ENCODE results near the gene PROC. TPM values are rescaled to one million over a fixed set of nuclear protein-coding genes. Genes with fewer than 3 reads are reported as not detected.

Gene PROC
- total RNA-seq (2022) (4.1 and 6.4 TPM in 2 replicates), Bru-seq, nascent RNA (percentile 37 among the genes with signal in this experiment), BruChase-seq, experiment 1, labeled RNA remaining after a 2-hour chase (percentile 36 among the genes with signal in this experiment), BruChase-seq, experiment 2, labeled RNA remaining after a 6-hour chase (percentile 27 among the genes with signal in this experiment)
- long read RNA-seq = 0 reads

DNA sequence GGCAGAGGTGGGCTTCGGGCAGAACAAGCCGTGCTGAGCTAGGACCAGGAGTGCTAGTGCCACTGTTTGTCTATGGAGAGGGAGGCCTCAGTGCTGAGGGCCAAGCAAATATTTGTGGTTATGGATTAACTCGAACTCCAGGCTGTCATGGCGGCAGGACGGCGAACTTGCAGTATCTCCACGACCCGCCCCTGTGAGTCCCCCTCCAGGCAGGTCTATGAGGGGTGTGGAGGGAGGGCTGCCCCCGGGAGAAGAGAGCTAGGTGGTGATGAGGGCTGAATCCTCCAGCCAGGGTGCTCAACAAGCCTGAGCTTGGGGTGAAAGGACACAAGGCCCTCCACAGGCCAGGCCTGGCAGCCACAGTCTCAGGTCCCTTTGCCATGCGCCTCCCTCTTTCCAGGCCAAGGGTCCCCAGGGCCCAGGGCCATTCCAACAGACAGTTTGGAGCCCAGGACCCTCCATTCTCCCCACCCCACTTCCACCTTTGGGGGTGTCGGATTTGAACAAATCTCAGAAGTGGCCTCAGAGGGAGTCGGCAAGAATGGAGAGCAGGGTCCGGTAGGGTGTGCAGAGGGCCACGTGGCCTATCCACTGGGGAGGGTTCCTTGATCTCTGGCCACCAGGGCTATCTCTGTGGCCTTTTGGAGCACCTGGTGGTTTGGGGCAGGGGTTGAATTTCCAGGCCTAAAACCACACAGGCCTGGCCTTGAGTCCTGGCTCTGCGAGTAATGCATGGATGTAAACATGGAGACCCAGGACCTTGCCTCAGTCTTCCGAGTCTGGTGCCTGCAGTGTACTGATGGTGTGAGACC, at the start of gene PROC:
Gene PROC (plus strand): TSS at position 128 of the 812 bp plus-strand sequence. CDS start 1,516 bp downstream, outside the sequence.
- DNase-seq = no peak

DNA sequence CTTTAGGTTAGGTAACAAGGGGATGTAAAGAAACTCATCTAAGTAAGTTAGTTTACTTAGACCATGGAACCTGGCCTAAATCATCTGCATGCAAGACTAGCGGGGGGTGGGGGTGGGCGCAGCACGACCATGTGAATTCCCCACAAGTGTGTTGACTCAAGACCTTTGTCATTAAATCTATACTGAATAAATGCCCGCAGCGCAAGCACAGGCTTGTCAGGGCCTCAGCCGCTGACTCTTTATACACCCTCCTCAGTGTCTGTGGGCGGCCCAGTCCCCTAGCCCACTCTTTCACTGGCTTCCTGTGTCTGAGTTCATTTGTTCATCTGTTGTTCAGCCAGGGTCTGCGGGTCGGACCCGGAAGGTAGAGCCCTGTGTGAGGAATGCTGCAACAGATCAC, 48.2 kb upstream of the PROC start:
- intact Hi-C loops (cut with micrococcal nuclease; ENCODE audit: unreplicated experiment) = no loop called here
- POLR2A ChIA-PET = no interaction called here

More for the DNA sequence above, at the start of gene PROC:
- Mint-ChIP-seq H3K4me3 (ENCODE audit: unreplicated experiment) (peak within 1 kb of the TSS; percentile 76), H3K27ac (ENCODE audit: unreplicated experiment) (no peak within 1 kb of the TSS), H3K4me1 (ENCODE audit: low read depth, unreplicated experiment) (peaks cover 16% of the 10 kb centered on the region), H3K9me3 (ENCODE audit: unreplicated experiment) (no peaks in the 10 kb centered on the region), H3K27me3 (ENCODE audit: insufficient read depth, unreplicated experiment) (no peaks in the 10 kb centered on the region), H3K36me3 (ENCODE audit: insufficient read depth, unreplicated experiment) (no peaks in the 10 kb centered on the region)
- BruUV-seq (replicated peaks) = no TSS peak
- Histone ChIP-seq H3K27me3 (replicated peaks; ENCODE audit: control insufficient read depth, insufficient read depth, low read length) (no peaks in the 10 kb centered on the region), H3K36me3 (ENCODE audit: control insufficient read depth, insufficient read depth, low read length) (no peaks in the 10 kb centered on the region; the same call in 1 of the 2 replicates), H3K4me1 (peaks cover 22% of the 10 kb centered on the region), H3K4me3 (ENCODE audit: low read depth, low read length) (no peak within 1 kb of the TSS), H3K9me3 (0 out of 2 replicates have a peak, but pooled peaks cover under 1% of the 10 kb centered on the region)
- intact Hi-C loops (cut with micrococcal nuclease; ENCODE audit: unreplicated experiment) = no loop called here
- ChIA-PET CTCF (no interaction called here), POLR2A (no interaction called here)
- TF ChIP-seq, protein P1, sequence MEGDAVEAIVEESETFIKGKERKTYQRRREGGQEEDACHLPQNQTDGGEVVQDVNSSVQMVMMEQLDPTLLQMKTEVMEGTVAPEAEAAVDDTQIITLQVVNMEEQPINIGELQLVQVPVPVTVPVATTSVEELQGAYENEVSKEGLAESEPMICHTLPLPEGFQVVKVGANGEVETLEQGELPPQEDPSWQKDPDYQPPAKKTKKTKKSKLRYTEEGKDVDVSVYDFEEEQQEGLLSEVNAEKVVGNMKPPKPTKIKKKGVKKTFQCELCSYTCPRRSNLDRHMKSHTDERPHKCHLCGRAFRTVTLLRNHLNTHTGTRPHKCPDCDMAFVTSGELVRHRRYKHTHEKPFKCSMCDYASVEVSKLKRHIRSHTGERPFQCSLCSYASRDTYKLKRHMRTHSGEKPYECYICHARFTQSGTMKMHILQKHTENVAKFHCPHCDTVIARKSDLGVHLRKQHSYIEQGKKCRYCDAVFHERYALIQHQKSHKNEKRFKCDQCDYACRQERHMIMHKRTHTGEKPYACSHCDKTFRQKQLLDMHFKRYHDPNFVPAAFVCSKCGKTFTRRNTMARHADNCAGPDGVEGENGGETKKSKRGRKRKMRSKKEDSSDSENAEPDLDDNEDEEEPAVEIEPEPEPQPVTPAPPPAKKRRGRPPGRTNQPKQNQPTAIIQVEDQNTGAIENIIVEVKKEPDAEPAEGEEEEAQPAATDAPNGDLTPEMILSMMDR (IDR thresholded peaks at IDR 0.05; ENCODE audit: insufficient read depth in 1 of 2, low read depth in 1 of 2, low read length in 1 of 2, severe bottlenecking in 1 of 2, unreplicated experiment in 1 of 2) = no peak

DNA sequence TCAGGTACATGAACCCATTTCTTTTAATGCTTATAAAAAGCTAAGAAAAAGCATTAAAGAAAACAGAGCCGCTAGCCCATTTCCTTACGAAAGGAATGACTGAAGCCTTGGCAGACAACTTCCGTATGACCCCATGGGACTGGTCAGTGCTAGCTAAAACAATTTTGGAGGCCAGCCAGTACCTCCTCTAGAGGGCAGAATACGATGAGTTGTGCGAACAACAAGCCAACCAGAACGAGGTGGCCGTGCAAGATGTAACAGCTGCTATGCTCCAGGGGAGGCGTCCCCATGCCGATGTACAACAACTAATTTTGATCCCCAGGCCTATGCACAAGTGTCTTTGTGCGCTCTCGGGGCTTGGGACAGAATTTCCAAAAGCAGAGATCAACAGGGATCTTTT, 47.2 kb upstream of the PROC start:
- no peak for DNase-seq
- Histone ChIP-seq H3K4me3 (ENCODE audit: low read depth, low read length) (no peak overlapping the region), H3K9me3 (peaks cover 36% of the 10 kb centered on the region), H3K36me3 (ENCODE audit: control insufficient read depth, insufficient read depth, low read length) (no peaks in the 10 kb centered on the region; the same call in none of the 2 replicates), H3K27me3 (replicated peaks; ENCODE audit: control insufficient read depth, insufficient read depth, low read length) (no peaks in the 10 kb centered on the region), H3K4me1 (peaks cover 6% of the 10 kb centered on the region)
- BruUV-seq (replicated peaks) = no TSS peak
- H3K36me3 Mint-ChIP-seq (ENCODE audit: insufficient read depth, unreplicated experiment) = peaks cover 44% of the 10 kb centered on the region
- TF ChIP-seq, protein P1 (IDR thresholded peaks at IDR 0.05; ENCODE audit: insufficient read depth in 1 of 2, low read depth in 1 of 2, low read length in 1 of 2, severe bottlenecking in 1 of 2, unreplicated experiment in 1 of 2) = no peak
- no peak overlapping the region for H3K27ac Mint-ChIP-seq (ENCODE audit: unreplicated experiment)
- H3K4me3 Mint-ChIP-seq (ENCODE audit: unreplicated experiment) = no peak overlapping the region
- ChIA-PET POLR2A (no interaction called here), CTCF (no interaction called here)
- peaks cover 55% of the 10 kb centered on the region for H3K9me3 Mint-ChIP-seq (ENCODE audit: unreplicated experiment)
- intact Hi-C loops (cut with micrococcal nuclease; ENCODE audit: unreplicated experiment) = no loop called here
- no peaks in the 10 kb centered on the region for H3K27me3 Mint-ChIP-seq (ENCODE audit: insufficient read depth, unreplicated experiment)
- peaks cover 16% of the 10 kb centered on the region for H3K4me1 Mint-ChIP-seq (ENCODE audit: low read depth, unreplicated experiment)

More for the DNA sequence above, 48.2 kb upstream of the PROC start:
- BruUV-seq (replicated peaks) = no TSS peak
- peaks cover 6% of the 10 kb centered on the region for H3K4me1 ChIP-seq
- peaks cover 27% of the 10 kb centered on the region for H3K9me3 ChIP-seq
- Mint-ChIP-seq H3K27ac (ENCODE audit: unreplicated experiment) (no peak overlapping the region), H3K27me3 (ENCODE audit: insufficient read depth, unreplicated experiment) (no peaks in the 10 kb centered on the region), H3K4me1 (ENCODE audit: low read depth, unreplicated experiment) (peaks cover 27% of the 10 kb centered on the region), H3K4me3 (ENCODE audit: unreplicated experiment) (no peak overlapping the region), H3K36me3 (ENCODE audit: insufficient read depth, unreplicated experiment) (peaks cover 38% of the 10 kb centered on the region), H3K9me3 (ENCODE audit: unreplicated experiment) (peaks cover 44% of the 10 kb centered on the region)
- no peaks in the 10 kb centered on the region for H3K27me3 ChIP-seq (replicated peaks; ENCODE audit: control insufficient read depth, insufficient read depth, low read length)
- no peaks in the 10 kb centered on the region; the same call in 1 of the 2 replicates for H3K36me3 ChIP-seq (ENCODE audit: control insufficient read depth, insufficient read depth, low read length)
- H3K4me3 ChIP-seq (ENCODE audit: low read depth, low read length) = no peak overlapping the region
- CTCF ChIA-PET = no interaction called here
- TF ChIP-seq, protein P1 (IDR thresholded peaks at IDR 0.05; ENCODE audit: insufficient read depth in 1 of 2, low read depth in 1 of 2, low read length in 1 of 2, severe bottlenecking in 1 of 2, unreplicated experiment in 1 of 2) = no peak
- DNase-seq = no peak

Data from Caco-2 (cell line).